CD4-positive, alpha-beta T cell treated with Interleukin-17A for 1 hour (primary cell): ENCODE results near the gene PCAT7.

Experiments
- DNase-seq: peaks from one replicate; pipeline ENCODE4 v3.0.0-alpha.2; 2020

The PCAT7 gene

GRCh38 chr9:94606646-94607422 lies 52.0 kb downstream of the PCAT7 start:
- DNase-seq, result no peak

GRCh38 chr9:94607423-94607691 lies 52.5 kb downstream of the PCAT7 start:
- no peak for DNase-seq

- no peak for DNase-seq
Measured at GRCh38 chr9:94610181-94610606, 55.3 kb downstream of the PCAT7 start.

GRCh38 chr9:94611638-94612068 lies 56.8 kb downstream of the PCAT7 start:
- peak; percentile 1 for DNase-seq

- DNase-seq, result no peak
Measured at GRCh38 chr9:94612071-94612470, 57.2 kb downstream of the PCAT7 start.

GRCh38 chr9:94613003-94613402 lies 58.1 kb downstream of the PCAT7 start:
- no peak for DNase-seq

- DNase-seq, result no peak
Measured at GRCh38 chr9:94619026-94619425, 64.1 kb downstream of the PCAT7 start.
